Cerebellar nuclear complex (tissue), 1 donor: Measurements from ENCODE around the gene P4HA2.
A peak's percentile ranks its signal among the peaks of the same experiment; 100 is the strongest.

Experiments used
- DNase-seq, 2 experiments: peaks; one replicate each; lab custom pipeline; 2025; lab: John Stamatoyannopoulos, UW

P4HA2 gene

DNA sequence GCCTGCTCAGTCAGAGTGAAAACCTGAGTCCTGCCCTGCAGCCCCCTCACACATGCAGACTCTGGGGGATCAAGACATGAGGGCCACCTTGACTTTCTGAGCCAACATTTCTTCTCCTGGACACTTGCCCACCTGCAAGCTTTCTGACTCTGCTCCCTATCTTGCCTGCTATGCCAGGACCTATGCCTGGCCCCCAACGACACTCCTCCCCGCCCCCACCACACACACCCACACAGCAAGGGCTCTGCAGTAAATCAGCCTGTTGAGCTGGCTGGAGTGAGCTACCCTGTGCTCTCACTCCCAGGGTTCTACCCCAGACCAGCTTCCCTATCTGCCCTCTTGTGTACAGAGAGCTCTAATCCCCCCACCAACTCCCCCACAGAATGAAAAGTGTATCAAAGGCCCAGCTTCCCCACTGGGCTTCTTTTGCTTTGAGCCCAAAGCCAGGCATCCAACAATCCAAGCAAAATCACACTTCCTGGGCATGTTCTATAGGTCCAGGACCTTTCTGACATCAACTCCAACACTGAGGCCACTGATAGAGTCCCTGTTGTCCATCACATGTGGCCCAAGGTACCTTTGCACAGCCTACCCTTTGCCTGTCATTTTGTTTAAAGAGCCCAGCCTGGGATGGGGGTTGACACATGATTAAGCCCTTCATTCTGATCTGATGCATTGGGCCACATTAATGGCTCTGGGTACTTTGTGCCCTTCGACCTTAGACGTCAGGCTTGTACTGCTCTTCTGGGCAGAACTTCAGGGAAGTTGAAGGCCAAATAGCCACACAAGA lies 37.1 kb upstream of the P4HA2 start:
- no peak for DNase-seq

DNA sequence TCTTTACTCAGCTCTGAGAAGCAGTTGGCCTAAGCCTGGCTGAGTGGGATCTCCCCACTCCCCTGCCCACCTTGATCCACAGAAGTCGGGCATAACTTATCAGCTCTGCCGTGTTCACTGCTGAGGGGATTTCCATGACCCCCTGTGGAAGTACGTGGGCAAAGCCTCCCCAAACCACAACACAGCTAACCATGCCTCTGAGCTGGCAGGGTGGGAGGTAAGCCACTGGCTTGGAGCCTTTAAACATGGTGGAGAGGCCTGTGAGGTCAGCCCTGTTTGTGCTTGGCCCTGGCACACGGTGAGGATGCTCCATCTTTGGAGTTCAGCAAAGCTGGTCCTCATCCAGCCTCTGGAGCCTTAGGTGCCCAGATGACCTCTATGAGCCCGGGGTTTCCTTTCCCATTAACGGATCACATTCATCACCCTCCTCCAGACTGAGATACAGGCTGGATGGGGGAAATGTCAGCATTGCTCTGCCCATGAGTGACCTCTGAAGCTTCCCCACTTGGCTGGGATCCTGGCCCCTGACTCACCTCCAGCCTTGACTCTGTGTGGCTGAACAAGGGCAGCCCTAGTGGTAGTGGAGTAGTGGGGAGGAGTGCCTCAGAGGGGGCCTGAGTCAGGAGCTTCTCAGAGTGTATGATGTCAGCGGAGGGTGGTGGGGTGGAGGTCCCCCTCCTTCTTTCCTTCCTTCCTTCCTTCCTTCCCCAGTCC lies 36.1 kb upstream of the P4HA2 start:
- DNase-seq, result no peak

DNA sequence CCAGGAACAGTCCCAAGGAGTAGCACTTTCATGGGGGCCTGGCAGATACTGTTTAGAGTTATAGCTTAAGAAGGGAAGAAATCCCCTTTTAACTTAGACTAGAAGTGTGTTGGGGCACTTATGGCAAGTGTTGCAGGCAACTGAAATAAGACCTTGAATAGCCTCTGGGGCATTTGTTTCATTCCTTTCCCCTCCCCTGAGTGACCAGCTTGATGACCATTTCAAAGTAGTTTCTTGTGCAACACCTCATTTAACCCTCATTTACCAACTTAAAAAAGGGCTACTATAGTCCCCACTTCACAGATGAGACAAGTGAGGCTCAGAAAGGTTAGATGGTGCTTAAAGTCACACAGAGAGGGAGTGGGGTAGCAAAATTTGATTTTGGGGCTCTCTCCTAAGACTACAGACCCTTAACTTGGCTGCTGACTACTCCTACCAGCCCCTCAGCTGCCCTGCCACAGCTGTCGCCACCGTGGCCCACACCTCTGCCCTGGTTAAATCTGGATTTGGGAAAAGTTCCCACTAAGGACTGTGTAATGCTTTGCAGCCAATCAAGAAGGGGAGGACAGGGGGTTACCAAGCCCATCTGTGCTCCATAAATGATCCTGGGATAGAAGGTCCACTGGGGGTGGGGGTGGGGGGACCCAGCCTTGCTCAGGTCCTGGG lies 35.4 kb upstream of the P4HA2 start:
- no peak for DNase-seq

DNA sequence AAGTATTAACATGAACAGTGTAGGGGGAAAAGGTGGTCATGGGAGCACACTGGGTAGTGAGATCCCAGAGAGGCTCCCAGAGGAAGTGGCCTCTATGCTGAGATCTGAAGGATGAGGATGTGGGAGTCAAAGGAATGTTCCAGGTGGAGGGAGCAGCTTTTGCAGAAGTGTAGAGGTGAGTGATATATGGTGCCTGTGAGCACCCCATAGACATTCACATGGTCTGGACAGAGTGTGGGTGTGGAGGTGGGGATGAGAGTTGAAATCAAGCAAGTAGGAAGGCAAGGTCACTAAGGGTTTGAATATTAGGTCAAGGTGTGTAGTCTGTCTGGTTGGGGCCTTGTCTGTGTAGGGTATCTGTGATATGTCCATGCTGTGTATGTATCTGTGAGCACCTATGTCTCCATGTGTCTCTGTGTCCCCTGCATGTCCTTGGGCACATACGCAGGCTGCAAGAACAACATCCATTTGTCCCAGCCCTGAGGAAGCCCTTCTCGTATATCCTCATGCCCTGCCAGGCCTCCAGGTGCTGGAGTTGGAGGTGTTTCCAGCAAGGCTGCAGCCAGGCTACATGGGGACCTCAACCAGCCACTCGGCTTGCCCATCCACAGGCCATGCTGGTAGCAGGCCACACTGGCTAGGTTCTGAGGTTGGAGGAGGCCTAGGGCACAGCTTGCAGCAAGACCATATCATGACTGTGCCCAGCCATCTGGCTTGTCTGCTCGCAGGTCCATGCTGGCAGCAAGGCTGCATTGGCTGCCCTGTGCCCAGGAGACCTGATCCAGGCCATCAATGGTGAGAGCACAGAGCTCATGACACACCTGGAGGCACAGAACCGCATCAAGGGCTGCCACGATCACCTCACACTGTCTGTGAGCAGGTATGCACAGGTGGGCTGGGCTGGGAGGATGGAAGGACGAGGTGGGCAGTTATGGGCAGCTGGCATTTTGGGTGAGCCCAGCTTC lies 34.5 kb upstream of the P4HA2 start:
- DNase-seq, result peak in 1 of 2 experiments; percentile 31

DNA sequence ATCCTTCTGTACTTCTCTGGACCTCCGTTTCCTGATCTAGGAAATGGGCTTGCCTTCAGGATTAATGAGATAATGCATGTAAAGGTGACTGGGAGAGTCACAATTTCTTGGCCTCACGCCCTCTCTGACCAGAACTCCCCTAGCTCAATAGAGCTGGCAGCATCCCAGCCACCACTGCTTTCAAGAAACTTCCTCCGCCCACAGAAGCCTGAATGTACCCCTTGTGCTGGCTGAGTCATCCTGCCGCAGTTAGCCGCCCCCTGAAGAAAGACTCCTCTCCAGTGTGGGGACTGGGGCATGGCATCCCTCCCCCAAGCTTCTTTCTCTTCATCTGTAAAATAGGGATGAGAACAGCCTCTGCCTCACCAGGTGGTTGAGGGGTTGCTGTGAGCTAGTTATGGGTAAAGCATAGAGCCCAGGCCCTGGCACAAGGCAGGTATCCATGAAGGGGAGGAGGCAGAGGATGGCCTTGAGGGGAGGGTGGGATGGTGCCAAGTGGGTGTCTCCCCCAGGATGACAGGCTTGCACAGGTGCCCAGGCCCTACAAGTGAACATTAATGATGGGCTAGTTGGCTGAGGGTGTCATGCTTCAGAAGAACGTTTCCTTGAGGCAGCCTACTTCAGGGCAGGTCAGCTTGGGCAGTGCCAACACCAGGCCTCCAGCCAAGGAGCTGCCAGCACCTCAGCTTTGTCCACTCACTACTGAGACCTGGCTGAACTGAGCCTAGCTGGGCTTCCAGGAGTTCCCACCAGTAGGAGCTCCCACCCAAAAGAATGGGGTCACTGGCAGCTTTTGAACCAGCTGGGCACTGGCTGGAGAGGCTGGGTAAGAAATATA lies 33.3 kb upstream of the P4HA2 start:
- no peak for DNase-seq

DNA sequence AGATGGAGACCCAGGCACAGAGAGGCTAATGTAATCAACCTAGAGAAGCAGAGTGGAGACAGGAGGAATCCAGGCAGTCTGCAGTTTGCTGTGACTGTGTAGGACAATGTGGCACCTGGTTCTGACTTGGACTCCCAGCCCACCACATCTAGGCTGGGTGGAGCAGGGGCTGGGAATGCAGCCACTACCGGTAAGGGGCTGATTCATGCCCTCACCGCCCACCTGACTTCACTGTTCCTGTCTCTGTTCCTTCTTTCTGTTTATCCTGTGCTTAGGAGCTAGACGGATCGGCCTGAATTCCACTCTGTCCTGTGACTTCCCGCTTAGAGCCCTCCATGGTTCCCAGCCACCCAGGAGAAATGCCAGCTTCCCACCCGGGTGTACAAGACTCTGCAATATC lies 32.4 kb upstream of the P4HA2 start:
- no peak for DNase-seq

DNA sequence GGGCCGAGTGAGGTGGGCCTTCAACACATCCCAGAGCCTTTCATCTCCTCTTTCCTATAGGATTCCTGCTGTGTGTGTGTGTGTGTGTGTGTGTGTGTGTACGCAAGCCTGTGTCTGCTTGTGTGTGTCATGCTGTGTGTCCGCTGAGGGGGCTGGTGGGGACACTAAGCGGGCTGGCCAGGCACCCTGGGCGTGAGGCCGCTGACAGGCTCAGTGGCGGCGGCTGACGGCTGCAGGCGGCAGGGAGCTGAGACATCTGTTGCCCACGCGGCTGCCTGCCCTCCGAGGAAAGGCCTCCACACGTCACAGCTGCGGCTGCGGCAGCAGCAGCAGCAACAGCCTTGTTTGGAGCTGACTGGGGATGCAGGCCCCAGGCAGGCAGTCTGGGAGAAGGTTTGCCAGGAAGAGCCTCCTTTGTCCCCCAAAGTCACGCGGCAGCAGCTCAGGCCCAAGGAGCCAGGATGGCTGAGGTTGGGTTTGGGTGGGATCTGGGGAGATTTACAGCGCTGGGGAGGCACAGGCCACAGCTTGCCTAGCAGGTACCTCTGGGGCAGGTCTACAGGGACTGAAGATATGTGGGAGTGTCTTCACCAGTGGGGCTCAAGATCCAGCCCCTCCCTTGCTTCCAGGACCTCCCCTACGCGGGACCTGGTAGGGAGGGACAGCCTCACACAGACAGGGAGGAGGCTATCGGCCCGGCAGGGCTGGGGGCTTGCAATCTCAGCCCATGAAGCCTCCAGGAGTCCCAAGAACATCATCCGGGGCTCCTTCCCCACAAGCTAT lies 31.6 kb upstream of the P4HA2 start:
- DNase-seq, result no peak

DNA sequence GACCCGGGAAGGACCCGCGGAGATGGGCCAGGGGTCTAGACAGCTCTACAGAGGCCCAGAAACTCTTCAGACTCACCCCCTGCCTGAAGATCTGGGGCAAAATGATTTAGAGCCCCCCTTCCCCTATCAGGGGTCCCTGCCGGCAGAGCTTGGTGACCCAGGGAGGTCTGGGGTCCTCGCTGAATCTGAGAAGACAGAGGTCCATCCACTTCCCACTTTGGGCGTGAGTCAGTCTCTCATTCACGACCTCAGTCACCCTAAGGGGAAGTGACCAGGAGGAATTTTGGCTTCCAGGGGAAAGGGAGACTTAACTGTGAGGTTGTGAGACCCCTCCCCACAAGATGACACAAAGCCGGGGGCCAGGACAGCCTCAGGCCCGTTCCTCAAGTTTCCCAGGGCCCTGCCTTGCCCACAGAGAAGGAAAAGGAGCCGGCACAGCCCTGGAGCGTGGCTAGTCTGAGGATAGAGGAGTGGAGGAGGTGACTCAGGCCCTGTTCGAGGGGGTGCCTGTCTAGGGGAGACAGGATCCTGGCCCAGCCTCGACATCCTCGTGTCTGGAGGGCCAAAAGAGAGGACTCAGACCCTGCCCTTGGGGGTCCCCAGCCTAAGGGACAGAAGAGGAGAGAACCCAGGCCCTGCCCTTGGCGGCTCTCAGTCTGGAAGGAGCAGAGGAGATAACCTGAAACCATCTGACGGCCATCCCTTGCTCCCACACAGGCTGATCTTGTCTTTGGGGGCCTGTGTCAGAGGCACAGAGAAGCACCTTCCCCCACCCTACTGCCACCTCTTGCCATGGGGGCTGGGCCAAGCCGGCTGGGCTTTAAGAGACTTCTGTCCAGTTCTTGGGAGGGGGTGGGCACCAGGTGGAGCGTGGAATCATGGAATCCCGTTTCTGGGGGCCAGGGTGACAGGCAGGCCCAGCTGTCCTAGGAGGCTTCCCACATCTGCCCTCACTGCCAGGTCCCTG lies 30.7 kb upstream of the P4HA2 start:
- no peak for DNase-seq

DNA sequence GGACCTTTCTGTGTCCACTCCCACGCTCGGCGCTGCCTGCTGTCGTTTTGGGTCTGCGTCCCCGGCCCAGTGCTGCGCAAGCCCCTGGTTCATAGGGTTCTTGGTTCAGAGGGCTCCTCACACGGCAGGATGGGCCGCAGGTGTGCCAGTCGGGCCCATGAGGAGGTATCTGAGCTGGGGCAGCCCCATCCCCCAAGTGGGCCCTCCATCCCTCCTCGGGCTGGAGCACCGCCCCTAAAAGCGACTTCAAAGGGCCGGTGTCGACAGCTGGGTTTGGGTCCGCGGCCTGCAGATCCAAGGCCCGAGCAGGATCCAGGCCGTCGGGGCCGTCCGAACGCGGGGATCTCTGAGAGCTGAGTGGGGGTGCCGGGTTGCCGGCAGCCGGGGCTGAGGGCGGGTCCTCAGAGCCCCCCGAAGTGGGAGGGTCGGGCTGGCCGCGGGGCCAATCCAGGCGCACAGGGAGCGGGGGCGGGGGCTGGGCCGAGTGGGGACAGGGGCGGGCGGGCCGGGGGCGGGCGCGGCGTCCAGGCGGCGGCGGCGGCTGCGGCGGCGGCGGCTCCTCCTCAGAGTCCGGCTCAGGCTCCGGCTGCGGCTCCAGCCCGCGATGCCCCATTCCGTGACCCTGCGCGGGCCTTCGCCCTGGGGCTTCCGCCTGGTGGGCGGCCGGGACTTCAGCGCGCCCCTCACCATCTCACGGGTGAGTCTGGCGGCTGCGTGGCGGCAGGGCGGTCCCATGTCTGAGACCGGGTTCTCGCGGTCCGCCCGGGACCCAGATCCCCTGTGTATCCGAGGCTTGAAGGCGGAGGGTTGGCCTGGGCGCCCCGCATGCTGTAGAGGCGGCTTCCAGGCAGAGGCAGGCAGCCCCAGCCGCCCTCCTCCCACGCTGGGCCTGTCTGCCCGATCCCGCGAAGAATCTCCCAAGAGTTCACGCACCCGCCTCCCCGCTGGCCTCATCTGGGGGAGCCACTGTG lies 29.8 kb upstream of the P4HA2 start, which contains the start of gene PDLIM4:
Gene PDLIM4, plus strand, starts transcription at position 566 of the 971 bp plus-strand sequence. Its CDS starts 39 bp downstream, at position 605.
- no peak for DNase-seq

DNA sequence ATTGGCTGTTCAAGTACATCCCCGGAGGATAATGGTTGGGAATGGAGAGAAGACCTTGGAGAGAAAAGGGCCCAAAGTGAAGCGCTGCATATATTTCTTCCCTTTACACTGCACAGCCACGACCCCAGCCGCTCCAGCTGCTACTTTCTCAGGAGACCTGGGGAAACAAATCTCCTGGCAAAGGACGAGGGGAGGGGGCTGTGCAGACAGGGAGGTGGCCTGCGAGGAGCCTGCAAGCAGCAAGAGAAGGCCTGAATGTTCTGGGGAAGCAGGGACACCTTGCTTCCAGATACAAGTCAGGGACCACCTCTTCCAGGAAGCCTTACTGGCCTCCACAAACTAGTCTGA lies 29.1 kb upstream of the P4HA2 start:
- no peak for DNase-seq

DNA sequence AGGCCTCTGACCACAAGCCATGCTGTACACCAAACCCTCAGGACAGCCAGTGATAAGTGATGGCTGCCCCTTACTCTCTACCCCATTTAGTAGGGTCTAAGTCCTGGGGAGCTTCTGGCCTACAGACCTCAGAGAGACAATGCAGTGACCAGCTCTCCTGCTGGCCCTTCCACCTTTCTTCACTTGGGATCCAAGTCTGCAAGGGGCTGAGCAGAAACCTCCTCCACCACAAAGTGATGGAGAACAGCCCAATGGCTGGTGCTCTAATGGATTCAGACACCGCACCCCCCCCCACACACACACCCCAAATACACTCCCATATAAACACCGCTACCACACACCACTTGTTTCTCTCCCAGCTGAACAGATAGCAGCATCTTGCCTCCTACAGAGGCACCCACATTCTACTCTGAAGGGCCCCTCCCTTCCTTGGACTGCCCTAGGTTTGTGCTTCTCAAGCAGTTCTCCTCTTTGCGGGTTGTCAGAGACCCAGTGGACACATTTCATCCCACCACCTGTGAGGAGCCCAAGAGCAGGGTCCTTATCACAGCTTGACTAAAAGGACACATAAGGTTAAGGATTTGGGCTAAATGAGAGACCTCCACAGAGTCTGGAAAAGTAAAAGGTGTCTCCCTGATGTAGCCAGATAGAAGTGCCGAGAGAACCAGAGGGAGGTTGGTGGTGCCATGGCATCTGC lies 28.6 kb upstream of the P4HA2 start:
- no peak for DNase-seq

DNA sequence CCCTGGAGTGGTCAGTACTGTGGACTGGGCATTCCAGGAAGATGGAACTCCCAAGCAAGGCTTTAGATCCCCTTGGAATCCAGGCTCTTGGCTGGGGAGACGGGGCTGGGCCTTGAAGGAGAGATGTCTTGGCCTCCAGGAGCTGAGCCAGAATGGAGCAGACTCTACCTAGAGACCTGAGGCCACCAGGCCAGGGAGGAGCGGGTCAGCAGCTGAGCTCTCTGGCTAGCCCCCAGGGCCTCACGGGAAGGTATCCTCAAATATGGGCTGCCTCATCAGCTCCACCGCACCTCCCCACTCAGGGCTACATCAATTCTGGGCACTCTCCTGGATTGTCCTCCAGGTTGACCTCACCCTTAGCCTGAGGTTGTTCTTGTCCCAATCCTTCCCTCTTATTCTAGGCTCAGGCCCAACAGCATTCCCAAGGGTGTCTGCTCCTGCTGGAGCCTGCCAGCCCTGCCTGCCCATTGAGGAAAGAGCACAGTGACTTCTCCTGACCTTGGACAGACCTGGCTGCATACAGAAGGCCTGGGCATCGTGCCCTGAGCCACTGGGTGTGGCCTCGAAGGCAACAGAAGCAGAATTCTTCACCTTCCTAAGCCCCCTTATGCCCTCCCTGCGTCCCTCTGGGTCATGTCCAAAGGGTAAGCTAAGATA lies 26.8 kb upstream of the P4HA2 start:
- DNase-seq, result no peak

DNA sequence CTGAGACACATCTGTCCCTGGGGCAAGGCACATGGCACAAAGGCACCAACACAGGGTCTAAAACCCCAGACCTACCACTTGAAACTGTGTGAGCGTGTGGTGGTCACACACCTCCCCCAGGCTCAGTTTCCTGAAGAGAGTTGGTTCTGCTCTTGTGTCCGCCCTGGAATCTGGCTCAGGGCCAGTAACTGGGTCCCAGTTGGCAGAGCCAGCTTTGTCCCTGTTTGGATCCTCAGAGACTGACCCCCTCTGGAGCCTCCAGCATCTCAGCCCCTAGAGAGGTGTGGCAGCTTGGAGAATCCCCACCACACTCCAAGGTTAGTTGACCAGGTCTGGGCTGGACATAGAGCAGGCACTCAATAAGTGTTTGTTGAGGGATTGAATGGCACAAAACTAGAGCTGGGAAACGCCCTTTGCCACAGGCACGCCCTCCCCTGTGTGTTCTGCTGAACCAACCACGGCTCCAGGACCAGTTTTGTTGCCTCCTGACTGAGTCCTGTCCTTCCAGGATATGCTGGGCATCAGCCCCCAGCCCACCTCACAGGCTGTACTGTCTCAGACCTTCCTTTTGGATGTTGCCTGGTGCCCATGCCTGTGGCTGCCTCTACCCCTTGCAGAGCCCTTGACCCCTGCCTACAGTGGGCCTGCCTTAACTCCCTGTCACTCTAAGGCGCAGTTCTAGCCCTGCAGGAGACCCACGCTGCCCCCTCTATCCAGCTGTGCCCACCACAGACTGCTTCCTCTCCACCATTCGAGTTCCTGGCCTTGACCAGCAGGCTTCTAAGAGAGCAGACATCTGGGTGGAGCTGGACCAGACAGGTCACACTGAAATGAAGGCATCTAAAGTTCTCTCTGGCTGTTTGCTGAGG lies 26.0 kb upstream of the P4HA2 start:
- no peak for DNase-seq

DNA sequence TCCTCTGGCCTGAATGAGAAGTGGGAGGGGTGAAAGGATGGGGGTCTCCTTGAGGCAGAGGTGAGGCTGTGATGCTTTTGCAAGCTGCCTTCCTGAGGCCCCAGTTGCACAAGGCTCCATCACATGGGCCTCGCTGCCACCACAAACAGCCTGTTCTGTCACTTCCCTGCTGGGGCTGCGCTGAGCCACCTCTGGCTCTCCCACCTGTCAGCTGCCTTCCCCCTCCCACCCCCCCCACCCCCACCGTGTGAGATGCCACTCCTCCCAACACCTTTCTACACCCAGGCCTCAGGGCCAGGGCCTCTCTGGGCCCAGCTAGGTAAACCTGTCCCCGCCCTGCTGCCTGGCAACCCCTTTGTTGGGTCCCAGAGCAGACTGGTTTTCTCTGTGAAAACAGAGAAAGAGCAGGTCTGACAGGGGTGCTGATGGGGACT lies 25.4 kb upstream of the P4HA2 start:
- DNase-seq, result no peak

DNA sequence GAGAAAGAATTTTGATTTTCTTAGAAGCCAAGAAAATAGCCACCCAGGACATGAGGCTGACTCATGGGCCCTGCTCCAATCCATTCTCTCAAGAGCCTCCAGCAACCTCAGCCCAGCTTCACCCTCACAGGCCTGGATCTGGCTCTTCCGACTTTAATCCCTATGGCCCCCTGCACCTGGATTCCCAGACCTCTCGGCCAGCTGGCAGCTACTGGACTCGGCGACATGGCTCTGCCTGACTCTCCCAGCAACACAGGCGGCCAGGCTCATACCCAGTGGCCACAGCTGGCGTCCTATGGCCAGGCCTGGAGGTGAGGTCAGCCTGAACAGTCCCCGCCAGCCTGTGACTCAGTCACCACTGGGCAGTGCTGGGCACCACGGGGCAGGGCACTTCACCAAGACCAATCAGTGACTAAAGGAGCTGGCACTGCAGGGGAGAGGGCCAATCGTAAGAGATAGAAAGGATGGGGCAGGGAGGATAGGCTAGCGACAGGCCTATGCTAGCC lies 23.6 kb upstream of the P4HA2 start:
- DNase-seq, result no peak
